ENCODE data around the gene GDF11. TPM values are rescaled to one million over a fixed set of nuclear protein-coding genes. Genes with fewer than 3 reads are reported as not detected.

GDF11 gene
- total and polyA plus RNA-seq, 2 of the 8 experiments (the other 6 are each of a cell fraction or from before 2014, with no cell fraction given) = 12.1 to 15.1 TPM

- Histone ChIP-seq H3K18ac (ENCODE audit: extremely low read depth, low read length) (0 out of 2 replicates have a peak overlapping the region, but pooled peaks have one; percentile 13), H3K27me3 (replicated peaks in 1 of 4; ENCODE audit: control insufficient read depth in 3 of 4, extremely low read depth in 1 of 4, insufficient read depth in 3 of 4, low read length in 3 of 4) (no peaks in the 10 kb centered on the region), H3K23me2 (ENCODE audit: low read depth, low read length) (peaks cover 12% of the 10 kb centered on the region), H3K4me1 (replicated peaks in 1 of 4; ENCODE audit: control insufficient read depth in 3 of 4, insufficient read depth in 4 of 4, low read length in 3 of 4) (peaks cover 10 to 27% (median 19%) of the 10 kb centered on the region in 4 experiments), H4K8ac (ENCODE audit: extremely low read depth, insufficient read depth, low read length) (no peak overlapping the region), H3K56ac (replicated peaks; ENCODE audit: insufficient read length, low read depth, low read length) (no peak overlapping the region), H2BK120ac (replicated peaks; ENCODE audit: low read depth, low read length) (peak overlapping the region; percentile 18), H3K14ac (ENCODE audit: insufficient read length) (no peak overlapping the region), H2BK15ac (ENCODE audit: low read length) (peak overlapping the region; percentile 95), H3K23ac (ENCODE audit: insufficient read length) (no peak overlapping the region), H3K79me2 (ENCODE audit: control insufficient read depth in 1 of 2, insufficient read depth in 2 of 2, low read length in 2 of 2) (peaks cover 0 to 9% of the 10 kb centered on the region in 2 experiments; a peak in 1 of 4 replicates), H2AK5ac (ENCODE audit: low read depth, low read length) (no peak overlapping the region), H4K5ac (ENCODE audit: insufficient read length, low read depth, low read length) (peak overlapping the region; percentile 4), H2BK5ac (ENCODE audit: low read depth, low read length) (peak overlapping the region; percentile 76; the same call in 1 of the 2 replicates), H3K36me3 (ENCODE audit: control insufficient read depth in 2 of 4, insufficient read depth in 4 of 4, low read length in 3 of 4) (0 out of 8 replicates have a peak, but pooled peaks cover 0 to 4% (median 0%) of the 10 kb centered on the region in 4 experiments), H3K79me1 (ENCODE audit: low read depth, low read length) (peaks cover 5% of the 10 kb centered on the region), H3K4ac (replicated peaks; ENCODE audit: insufficient read length, low read depth, low read length) (no peak overlapping the region), H3K27ac (ENCODE audit: low read depth, low read length) (0 out of 2 replicates have a peak overlapping the region, but pooled peaks have one; percentile 13), H2AFZ (ENCODE audit: low read length) (no peak overlapping the region), H4K20me1 (replicated peaks in 1 of 2; ENCODE audit: control insufficient read depth in 1 of 2, insufficient read depth in 2 of 2, low read length in 2 of 2) (peaks cover 0 to 2% of the 10 kb centered on the region in 2 experiments), H3K4me3 (ENCODE audit: extremely low read depth in 1 of 4, insufficient read depth in 2 of 4, low read depth in 3 of 4, low read length in 4 of 4) (peak overlapping the region; percentile 77 to 95 (median 87)), H3K4me2 (ENCODE audit: insufficient read depth in 1 of 2, low read depth in 2 of 2, low read length in 2 of 2) (peak overlapping the region; percentile 87 to 89), H3K9ac (replicated peaks in 1 of 4; ENCODE audit: extremely low read depth in 1 of 4, low read depth in 3 of 4, low read length in 3 of 4) (peak overlapping the region in 3 of 4 experiments; percentile 57 to 63 (median 62); a peak in 4 of 7 replicates), H2BK12ac (ENCODE audit: low read depth, low read length) (peak overlapping the region; percentile 77; the same call in 1 of the 2 replicates), H2BK20ac (ENCODE audit: low read length) (no peak overlapping the region), H4K91ac (replicated peaks; ENCODE audit: insufficient read length, low read length) (no peak overlapping the region), H3K9me3 (ENCODE audit: insufficient read depth in 2 of 2, low read depth in 1 of 2, low read length in 1 of 2) (no peaks in the 10 kb centered on the region)
- POLR2A ChIA-PET (ENCODE audit: partially characterized antibody) = interaction anchor here (0.7 to 8.3 kb wide), 10 partner anchors 8 to 324 kb away, joined by 3 to 103 read pairs (median 5); partner anchors contain the start of genes CD63 and ITGA7
- CTCF ChIA-PET (ENCODE audit: partially characterized antibody) = interaction anchor here (0.8 to 11.1 kb wide), 13 partner anchors 8 to 362 kb away, joined by 3 to 229 read pairs (median 4); partner anchors contain the start of genes CD63 and ITGA7
- DNase-seq (ENCODE audit: low read depth in 1 of 2, low spot score in 2 of 2) (no peak), FAIRE-seq (no peak)
- WGBS, 2 experiments (ENCODE audit: extremely low coverage in 1 of 2, insufficient coverage in 1 of 2, insufficient read length in 1 of 2, insufficient replicate concordance in 2 of 2, low coverage in 1 of 2, low lambda C conversion rate in 2 of 2, missing lambda C conversion rate in 1 of 2) = 52% methylated on average over 8 of the region's 8 CpGs; no CpG with 5 or more reads in 1 of the 2 experiments
- no peak for TF ChIP-seq NANOG (IDR thresholded peaks at IDR 0.05; ENCODE audit: insufficient read depth, low read depth, low read length, poor library complexity, severe bottlenecking)
- no peak for TF ChIP-seq SP2 (IDR thresholded peaks at IDR 0.05; ENCODE audit: low read length)
- TF ChIP-seq EP300 (IDR thresholded peaks at IDR 0.05; ENCODE audit: borderline replicate concordance in 1 of 2, low read depth in 2 of 2, low read length in 2 of 2) = no peak
- no peak for TF ChIP-seq CTBP2 (IDR thresholded peaks at IDR 0.05; ENCODE audit: borderline replicate concordance, insufficient read depth, insufficient read length, low read length)
- TF ChIP-seq BRCA1 (IDR thresholded peaks at IDR 0.05; ENCODE audit: low read depth, low read length) = no peak
- no peak for TF ChIP-seq CEBPB (IDR thresholded peaks at IDR 0.05; ENCODE audit: low read depth, low read length)
- TF ChIP-seq SIX5 (IDR thresholded peaks at IDR 0.05; ENCODE audit: low read depth, low read length) = no peak
- TF ChIP-seq GTF2F1 (IDR thresholded peaks at IDR 0.05; ENCODE audit: borderline replicate concordance, low read depth, low read length) = no peak
- no peak for TF ChIP-seq RXRA (IDR thresholded peaks at IDR 0.05; ENCODE audit: insufficient read depth, low read depth, low read length)
These were observed 25.6 kb upstream of the GDF11 start for GRCh38 chr12:55717011-55718007.

Data from H1 (cell line).